COLO829 (cell line): ENCODE results near the gene WDFY4.

Experiments
- DNase-seq: peaks from one replicate; pipeline ENCODE4 v3.0.0; 2012; ENCODE audit warnings: low spot score

WDFY4 gene

GRCh38 chr10:48880016-48880705 lies 195.5 kb downstream of the WDFY4 start:
- no peak for DNase-seq

GRCh38 chr10:48881937-48882336 lies 197.3 kb downstream of the WDFY4 start:
- DNase-seq = no peak

DNA sequence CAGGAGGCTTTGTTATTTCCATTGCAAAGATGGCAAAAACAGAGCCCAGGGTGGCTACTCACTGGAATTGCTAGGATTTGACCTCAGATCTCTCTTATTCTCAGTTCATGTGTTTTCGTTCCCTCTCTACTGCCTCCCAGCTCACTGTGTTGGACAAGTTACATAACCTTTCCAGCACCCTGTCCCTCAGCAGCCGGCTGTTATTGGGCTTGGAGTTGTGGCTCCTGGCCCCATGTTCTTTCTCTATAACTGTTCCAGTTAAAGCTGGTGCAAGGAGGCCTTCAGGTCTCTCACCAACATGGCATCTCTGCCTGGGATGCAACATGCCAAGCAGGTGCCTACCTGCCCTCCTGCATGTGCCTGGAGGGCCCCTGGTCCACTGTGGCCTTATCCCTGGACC lies 198.2 kb downstream of the WDFY4 start:
- no peak for DNase-seq

DNA sequence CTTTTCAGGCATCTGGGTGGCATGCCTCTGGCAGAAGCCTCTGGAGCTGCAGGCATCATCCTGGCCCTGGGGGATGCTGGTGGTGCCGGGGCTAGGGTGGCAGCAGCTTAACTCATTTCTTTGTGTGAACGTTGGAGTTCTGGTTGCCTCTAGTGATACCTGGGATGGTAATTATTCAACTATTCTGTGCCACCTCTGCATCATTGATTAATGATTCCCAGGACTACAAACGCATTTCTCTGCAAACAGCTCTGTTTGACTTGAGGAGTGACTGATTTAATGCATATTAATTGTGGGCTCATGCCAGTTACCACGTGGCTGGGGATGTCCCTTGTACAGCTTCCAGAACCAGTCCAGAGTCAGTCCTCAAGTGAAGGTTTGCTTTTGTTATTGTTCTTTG lies 199.0 kb downstream of the WDFY4 start:
- DNase-seq = no peak

DNA sequence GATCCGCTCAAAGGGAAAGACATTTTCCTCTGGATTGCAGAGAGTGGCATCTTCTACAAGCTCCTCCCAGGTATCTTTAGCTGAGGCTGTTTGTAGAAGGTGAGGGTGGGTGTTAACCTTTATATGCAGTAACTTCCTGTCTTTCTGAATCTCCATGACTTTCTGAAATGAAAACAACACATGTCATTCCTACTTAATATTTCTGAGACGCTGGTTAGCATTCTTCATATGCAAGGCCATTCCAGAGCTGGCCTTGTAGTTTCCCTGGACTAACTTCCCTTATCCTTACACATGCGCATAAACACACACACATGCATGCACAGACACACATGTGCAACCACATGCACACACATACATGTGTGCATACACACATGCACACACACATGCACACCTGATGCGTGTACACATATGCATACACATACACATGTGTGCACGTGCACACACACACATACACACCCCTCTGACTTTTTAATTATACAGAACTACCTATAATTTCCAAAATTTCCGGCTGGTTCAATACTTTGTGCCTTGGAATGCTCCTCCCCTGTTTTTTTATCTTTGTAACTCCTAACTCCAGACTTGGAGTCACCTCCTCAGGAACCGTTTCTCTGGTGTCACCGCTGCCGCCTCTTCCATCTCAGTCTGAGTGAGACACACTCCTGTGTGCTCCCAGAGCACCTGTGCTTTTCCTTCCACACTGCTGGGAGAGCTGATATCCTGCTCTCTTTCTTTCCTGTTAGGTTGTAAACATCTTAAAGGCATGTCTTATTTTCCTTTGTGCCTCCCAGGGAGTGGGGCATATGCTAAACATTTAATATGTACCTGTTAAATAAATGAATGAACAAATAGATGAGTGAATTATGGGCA lies 199.7 kb downstream of the WDFY4 start:
- DNase-seq = no peak

DNA sequence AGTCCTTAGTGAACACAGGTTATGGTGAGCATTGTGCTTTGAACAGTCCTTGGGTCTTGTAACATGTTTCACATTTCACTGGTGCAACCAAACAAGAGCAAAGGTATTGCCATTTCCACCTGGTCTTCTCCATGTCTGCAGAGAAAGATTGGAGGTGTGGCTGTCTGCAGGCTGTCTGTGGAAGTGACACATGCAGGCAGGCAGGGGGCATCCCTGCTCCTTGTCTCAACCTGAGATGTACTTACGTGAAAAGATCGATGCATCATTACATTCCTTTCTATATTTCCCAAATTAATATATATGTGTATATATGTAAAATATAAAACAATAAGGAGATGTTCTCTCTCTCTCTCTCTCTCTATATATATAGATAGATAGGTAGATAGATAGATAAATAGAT lies 200.7 kb downstream of the WDFY4 start:
- DNase-seq = no peak

- no peak for DNase-seq
Measured at GRCh38 chr10:48887982-48888381, 203.3 kb downstream of the WDFY4 start.

DNA sequence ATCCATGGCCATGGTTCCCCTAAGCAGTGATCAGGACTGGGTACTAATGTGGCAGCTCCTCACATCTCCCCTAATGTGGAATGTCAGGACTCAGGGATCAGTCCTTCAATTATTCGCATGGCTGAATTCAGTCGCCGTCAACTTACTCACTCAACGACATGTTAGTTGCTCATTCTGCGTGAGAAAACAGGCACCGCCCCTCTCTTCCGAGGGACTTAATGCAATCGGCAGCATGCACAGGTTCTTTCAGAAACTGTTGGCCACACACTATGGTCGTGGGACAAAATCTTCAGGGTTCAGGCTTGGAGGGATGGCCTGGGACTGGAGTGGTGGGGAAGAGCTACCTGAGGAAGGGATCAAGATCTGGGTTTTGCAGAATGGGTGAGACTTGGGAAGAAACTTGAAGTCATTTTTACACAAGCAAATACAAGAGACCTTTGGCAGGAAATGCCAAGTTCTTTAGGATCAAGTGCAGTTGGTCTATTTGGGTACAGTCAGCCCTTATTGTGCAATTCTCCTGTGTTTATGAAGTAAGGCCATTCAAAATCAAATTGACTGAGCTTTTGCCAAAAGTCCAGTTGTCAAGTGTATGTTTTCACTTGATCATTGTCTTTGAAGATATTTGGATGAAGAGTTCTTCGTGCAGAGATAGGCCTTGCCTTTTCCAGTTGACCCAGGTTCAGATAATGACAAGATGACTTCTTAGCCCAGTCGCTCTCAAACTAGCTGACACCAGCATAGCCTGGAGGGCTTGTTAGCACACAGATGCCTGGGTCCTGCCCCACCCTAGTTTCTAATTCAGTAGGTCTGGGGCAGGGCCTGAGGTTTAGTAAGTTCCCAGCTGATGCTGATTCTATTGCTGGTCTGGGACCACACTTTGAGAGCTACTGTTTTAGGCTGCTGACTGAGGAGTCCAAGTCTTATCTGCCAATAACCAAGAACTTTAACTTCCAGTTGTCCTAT lies 206.5 kb downstream of the WDFY4 start:
- no peak for DNase-seq

DNA sequence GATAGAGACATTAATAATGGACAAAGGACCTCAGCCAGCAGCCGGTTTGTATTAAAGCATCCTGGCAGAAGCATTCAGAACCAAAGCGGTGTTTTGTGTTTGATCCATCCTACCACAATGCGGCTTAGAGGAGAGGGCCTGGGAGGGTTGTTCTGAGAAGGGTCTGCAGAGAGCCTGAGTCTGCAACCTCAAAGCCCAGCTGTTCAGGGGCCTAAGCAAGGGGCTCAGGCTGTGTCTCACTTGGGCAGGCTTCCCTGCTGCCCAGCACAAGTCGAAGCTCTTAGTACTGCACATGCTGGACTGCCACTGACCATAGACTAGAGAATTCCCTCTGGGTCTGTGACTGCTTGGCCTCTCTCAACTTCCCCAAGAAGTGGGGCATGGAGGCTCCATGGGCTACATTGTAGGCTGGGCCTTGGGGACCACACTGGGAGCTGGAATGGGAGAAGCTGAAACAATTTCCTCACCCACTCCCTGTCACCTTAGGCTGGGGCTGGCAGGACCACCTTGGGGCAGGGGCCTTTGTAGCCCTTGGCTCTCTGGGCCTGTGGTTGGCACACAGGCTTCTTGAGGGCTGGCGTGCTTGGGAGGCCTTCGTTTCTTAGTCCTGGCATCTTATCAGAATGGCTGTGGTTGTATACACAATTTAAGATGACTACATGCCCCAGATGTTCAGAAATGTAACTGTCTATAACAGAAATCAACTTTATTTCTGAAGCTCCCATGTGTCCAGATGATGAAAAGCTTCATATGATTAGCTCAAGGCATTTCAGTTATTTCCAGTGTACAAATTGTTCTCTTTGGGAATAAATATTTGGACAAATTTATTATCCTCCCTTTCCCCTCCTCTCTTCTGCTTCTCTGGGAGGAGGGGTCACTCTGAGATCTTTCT lies 210.5 kb downstream of the WDFY4 start:
- no peak for DNase-seq

DNA sequence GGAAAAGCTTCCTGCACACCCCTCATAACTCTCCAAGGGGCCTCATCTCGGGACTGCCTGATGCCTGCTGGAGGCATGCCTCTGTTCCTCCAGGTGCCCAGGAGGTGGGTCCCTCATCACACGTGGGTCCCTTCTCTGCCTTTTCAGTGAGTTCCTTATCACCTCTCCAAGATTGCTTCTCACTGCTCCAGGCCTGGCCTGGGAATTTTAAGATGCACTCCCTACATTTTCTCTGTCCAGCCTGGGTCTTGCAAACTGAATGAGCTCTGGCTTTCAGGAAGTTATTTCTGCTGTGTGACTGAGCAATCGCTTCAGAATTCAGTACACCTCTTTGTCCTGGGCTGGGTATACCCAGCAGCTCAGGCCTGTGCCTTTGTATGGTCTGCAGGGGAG lies 211.1 kb downstream of the WDFY4 start:
- no peak for DNase-seq

GRCh38 chr10:48896756-48897440 lies 212.2 kb downstream of the WDFY4 start:
- DNase-seq = no peak

DNA sequence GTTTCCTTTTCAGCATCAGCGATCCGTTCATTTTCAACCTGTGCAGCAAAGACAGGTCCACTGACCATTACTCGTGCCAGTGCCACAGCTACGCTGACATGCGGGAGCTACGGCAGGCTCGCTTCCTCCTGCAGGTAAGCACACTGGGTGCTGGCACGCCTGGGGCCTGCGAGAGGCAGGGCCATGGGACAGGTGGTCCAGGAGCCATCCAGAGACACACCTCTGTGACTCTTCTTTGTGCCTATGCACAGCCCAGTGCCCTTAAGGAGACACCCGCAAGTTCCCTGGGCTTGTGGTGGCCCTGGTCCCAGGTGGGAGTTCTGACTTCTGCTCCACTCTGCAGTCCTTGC lies 212.7 kb downstream of the WDFY4 start:
- DNase-seq = no peak

DNA sequence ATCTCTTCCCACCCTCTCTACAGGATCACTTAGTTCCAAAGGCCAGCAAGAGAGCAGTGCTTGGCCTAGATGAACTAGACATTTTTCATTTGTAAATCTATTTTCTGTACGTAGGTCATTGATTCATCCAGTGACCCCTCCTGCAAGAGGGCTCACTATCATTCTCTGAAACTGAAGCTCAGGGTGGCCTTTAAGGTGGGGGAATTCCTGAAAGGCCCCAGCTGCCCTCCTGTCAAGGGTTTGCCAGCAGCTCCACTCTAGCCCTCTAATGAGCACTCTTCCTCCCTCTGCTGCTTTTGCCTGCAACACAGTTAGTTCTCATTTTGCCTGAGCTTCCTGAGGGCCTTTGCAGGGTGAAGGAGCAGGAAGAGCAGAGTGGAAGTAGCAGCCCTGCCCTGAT lies 213.8 kb downstream of the WDFY4 start:
- no peak for DNase-seq

DNA sequence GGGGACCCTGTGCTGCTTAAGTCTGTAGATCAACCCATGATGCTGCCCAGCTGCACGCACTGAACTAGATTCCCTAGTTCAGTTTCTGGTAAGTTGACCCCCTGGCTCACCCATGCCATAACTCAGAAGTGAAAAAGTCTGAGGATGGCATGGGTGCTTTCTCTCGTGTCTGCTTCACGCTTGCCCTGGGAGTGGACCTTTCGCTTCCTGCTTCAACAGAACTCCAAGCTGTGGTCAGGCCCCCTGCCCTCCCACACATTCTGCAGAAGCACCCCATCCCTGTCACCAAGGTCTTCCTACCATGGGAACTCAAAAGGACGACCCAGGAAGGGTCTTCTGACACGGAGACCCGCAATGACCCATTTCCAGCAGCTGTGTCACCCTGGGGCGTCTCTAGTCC lies 215.1 kb downstream of the WDFY4 start:
- DNase-seq = no peak

GRCh38 chr10:48900371-48900801 lies 215.7 kb downstream of the WDFY4 start:
- no peak for DNase-seq

- no peak for DNase-seq
Measured at GRCh38 chr10:48901319-48901718, 216.6 kb downstream of the WDFY4 start.

DNA sequence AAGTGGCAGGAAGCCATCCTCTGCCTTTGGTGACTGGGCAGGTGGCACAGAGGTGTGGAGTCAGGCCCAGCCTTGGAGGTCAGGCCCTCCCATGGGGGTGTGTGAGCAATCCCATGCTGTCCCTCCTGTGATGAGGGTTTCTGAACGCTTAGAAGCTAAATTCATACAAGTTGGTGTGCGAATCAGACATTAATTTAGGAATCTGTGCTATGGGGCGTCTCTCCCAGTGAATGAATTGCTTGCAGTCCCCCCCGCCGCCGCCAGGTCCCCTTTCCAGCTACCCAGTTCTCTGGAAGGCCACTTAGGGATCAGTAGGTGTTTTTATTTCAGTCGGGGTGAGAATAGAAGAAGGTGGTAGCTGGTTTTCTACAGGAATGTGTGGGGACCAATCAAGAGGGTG lies 217.4 kb downstream of the WDFY4 start:
- no peak for DNase-seq

DNA sequence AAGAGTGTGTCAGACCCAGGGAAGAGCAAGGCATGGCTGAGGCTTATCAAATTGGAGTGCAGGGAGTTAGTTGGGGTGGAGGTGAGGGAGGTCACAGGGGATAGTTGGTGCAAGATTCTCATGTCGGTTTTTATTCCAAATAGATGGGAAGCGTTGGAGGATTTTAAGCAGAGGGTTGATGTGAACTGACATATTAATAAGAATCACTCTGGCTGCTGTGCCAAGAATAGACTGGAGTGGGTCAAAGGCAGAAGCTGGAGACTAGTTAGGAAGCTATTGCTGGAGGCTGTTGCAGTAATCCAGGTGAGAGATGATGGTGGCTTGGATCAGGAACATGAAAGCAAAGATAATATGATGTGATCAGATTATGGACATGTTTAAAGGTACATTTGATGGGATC lies 218.5 kb downstream of the WDFY4 start:
- DNase-seq = no peak

GRCh38 chr10:48904861-48905260 lies 220.2 kb downstream of the WDFY4 start:
- DNase-seq = no peak

DNA sequence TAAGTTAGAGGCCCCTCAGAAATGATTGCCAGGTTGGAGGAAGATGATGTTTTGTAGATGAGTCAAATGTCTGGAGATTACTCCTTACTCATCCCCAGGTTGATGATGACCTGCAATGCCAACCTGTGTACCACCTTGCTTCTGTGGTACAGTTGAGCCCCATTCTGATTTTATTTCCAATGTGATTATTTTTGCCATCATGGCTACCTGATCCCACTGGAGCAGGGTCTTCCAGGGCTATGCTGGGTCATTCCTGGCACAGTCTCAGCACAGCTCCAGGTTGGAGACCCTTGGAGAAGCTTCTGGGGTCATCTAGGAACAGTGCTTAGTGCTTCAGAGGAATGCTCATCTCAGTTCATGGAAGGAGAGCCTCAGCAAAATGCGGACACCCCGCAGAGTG lies 220.6 kb downstream of the WDFY4 start:
- DNase-seq = no peak

- DNase-seq = no peak
Measured at GRCh38 chr10:48906841-48907240, 222.2 kb downstream of the WDFY4 start.
